Activated naive CD4-positive, alpha-beta T cell treated with anti-CD3 and anti-CD28 coated beads, Interleukin-2, amount 10 ng/mL, durations not matched to agents 7 days and 5 days (primary cell): ENCODE measurements around the gene MTSS2.

Source experiments
- CTCF ChIA-PET: fragments of 350-600 bp; sonication (Branson Sonifier 250); formaldehyde crosslinking; loops from one replicate; lab custom pipeline; 2021; ENCODE audit warnings: antibody characterized with exemption; lab: Charles Lee
- DNase-seq: peaks from one replicate; pipeline ENCODE4 v3.0.0-alpha.2; 2020
- H3K27ac Mint-ChIP-seq: one replicate; pipeline ENCODE4 v1.8.0; 2021; ENCODE audit warnings: mild to moderate bottlenecking, moderate library complexity, mixed read lengths
- H3K27me3 Mint-ChIP-seq: one replicate; pipeline ENCODE4 v1.8.0; 2021; ENCODE audit warnings: mild to moderate bottlenecking, mixed read lengths
- H3K36me3 Mint-ChIP-seq: one replicate; pipeline ENCODE4 v1.8.0; 2021; ENCODE audit warnings: mixed read lengths
- H3K4me1 Mint-ChIP-seq: one replicate; pipeline ENCODE4 v1.8.0; 2021; ENCODE audit warnings: mixed read lengths
- H3K4me3 Mint-ChIP-seq: one replicate; pipeline ENCODE4 v1.8.0; 2021; ENCODE audit warnings: mild to moderate bottlenecking, moderate library complexity, mixed read lengths
- H3K9me3 Mint-ChIP-seq: one replicate; pipeline ENCODE4 v1.8.0; 2021; ENCODE audit warnings: mixed read lengths

MTSS2 gene

DNA sequence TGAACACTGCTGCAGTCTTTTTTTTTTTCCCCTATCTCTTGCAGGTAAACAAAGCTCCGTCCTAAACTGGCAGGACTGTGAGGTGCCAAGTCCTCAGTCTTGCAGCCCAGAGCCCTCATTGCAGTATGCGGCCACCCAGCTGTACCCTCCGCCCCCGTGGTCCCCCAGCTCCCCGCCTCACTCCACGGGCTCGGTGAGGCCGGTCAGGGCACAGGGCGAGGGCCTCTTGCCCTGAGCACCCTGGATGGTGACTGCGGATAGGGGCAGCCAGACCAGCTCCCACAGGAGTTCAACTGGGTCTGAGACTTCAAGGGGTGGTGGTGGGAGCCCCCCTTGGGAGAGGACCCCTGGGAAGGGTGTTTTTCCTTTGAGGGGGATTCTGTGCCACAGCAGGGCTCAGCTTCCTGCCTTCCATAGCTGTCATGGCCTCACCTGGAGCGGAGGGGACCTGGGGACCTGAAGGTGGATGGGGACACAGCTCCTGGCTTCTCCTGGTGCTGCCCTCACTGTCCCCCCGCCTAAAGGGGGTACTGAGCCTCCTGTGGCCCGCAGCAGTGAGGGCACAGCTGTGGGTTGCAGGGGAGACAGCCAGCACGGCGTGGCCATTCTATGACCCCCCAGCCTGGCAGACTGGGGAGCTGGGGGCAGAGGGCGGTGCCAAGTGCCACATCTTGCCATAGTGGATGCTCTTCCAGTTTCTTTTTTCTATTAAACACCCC, 25.7 kb downstream of the MTSS2 start:
- H3K4me3 Mint-ChIP-seq, result no peak overlapping the region
- peaks cover 4% of the 10 kb centered on the region for H3K4me1 Mint-ChIP-seq
- DNase-seq, result no peak
- H3K27me3 Mint-ChIP-seq, result peaks cover 10% of the 10 kb centered on the region
- CTCF ChIA-PET, result interaction anchor here (1.8 kb wide), 1 partner anchor 111 kb away, joined by 8 read pairs; no protein-coding TSS in a partner anchor
- no peaks in the 10 kb centered on the region for H3K9me3 Mint-ChIP-seq
- peaks cover 1% of the 10 kb centered on the region for H3K36me3 Mint-ChIP-seq
- no peak overlapping the region for H3K27ac Mint-ChIP-seq

DNA sequence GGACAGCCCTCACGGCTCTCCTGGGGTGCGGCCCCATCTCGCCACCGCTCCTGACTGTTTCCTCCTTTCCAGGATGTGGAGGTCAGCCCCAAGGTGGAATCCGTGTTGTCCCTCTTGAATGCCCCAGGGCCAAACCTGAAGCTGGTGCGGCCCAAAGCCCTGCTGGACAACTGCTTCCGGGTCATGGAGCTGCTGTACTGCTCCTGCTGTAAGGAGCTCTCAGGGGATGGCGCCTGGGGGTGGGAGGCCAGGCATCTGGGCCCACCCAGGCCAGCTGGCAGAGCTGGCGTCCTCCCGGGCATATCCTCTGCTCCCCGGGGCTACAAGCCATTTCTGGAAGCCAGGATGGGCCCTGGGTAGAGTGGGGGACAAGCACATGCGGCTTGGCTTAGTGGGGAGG, 26.3 kb downstream of the MTSS2 start:
- DNase-seq, result no peak
- peaks cover 4% of the 10 kb centered on the region for H3K4me1 Mint-ChIP-seq
- peaks cover 1% of the 10 kb centered on the region for H3K36me3 Mint-ChIP-seq
- H3K9me3 Mint-ChIP-seq, result no peaks in the 10 kb centered on the region
- H3K27me3 Mint-ChIP-seq, result peaks cover 10% of the 10 kb centered on the region
- H3K27ac Mint-ChIP-seq, result no peak overlapping the region
- no peak overlapping the region for H3K4me3 Mint-ChIP-seq
- CTCF ChIA-PET, result interaction anchor here (1.8 kb wide), 1 partner anchor 112 kb away, joined by 8 read pairs; no protein-coding TSS in a partner anchor

DNA sequence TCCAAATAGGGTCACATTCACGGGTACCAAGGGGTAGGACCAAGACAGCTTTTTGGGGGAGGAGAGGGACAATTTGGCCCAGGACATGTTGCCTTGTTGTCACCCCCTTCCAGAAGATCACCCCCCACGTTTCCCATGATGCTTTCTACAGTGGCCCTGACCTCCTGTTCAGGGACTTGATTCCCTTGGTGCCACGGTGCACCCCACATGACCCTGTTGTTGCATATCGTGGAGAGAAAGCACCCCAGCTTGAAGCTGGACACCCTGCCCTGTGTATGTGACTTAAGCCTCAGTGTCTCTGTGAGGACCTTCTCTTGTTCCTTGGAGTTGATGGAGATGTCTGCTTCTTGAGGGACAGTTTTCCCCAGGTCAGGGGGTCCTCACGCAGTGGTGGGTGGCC, 26.9 kb downstream of the MTSS2 start:
- Mint-ChIP-seq H3K4me1 (peaks cover 5% of the 10 kb centered on the region), H3K9me3 (no peaks in the 10 kb centered on the region), H3K36me3 (peaks cover under 1% of the 10 kb centered on the region), H3K27me3 (peaks cover 11% of the 10 kb centered on the region), H3K4me3 (no peak overlapping the region), H3K27ac (no peak overlapping the region)
- no peak for DNase-seq
- CTCF ChIA-PET, result no interaction called here

DNA sequence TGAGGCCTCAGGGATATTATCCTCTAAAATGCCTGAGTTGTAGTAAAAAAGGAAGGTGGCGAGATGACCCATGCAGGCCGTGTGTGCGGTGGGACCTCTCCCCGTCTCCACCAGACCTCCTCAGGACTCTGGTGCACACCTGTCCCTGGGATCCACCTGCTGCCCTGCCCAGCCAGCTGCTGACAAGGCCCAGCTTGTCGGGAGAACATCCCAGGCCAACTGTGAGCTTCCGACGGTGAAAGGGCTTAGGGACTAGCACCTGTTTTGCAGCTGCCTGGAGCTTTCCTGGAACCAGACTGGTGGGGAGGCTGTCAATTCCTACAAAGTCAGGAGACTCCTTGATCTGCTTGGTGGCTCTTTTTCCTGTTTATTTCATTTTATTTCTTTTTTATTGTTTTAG, 27.9 kb downstream of the MTSS2 start:
- Mint-ChIP-seq H3K27ac (no peak overlapping the region), H3K4me1 (peaks cover 9% of the 10 kb centered on the region), H3K27me3 (peaks cover 14% of the 10 kb centered on the region), H3K36me3 (no peaks in the 10 kb centered on the region), H3K9me3 (no peaks in the 10 kb centered on the region), H3K4me3 (no peak overlapping the region)
- CTCF ChIA-PET, result no interaction called here
- DNase-seq, result no peak

DNA sequence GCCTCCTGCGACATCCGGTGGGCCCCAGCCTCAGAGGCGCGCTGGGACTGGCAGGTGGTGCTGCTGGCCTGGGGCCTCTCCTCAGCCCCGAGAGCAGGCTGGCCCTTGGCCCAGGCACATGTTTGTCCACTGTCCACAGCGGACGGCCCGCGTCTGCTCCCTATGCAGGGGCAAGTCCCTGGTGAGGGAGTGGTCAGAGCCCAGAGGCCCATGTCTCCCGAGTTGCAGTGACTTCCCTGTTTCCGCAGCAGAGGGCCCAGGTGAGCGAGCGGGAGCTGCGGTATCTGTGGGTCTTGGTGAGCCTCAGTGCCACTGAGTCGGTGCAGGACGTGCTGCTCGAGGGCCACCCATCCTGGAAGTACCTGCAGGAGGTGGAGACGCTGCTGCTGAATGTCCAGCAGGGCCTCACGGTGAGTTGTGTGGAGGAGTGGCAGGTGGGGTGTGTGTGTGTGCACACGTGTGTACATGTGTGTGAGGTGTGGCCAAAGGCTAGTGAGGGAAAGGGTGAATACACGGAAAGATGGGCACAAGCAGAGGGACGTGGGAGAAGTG, 29.1 kb downstream of the MTSS2 start:
- peaks cover 14% of the 10 kb centered on the region for H3K27me3 Mint-ChIP-seq
- no peak for DNase-seq
- H3K4me3 Mint-ChIP-seq, result no peak overlapping the region
- no peaks in the 10 kb centered on the region for H3K9me3 Mint-ChIP-seq
- no peaks in the 10 kb centered on the region for H3K36me3 Mint-ChIP-seq
- no peak overlapping the region for H3K27ac Mint-ChIP-seq
- peaks cover 9% of the 10 kb centered on the region for H3K4me1 Mint-ChIP-seq
- CTCF ChIA-PET, result interaction anchor here (0.7 kb wide), 1 partner anchor 272 kb away, joined by 3 read pairs; no protein-coding TSS in a partner anchor

DNA sequence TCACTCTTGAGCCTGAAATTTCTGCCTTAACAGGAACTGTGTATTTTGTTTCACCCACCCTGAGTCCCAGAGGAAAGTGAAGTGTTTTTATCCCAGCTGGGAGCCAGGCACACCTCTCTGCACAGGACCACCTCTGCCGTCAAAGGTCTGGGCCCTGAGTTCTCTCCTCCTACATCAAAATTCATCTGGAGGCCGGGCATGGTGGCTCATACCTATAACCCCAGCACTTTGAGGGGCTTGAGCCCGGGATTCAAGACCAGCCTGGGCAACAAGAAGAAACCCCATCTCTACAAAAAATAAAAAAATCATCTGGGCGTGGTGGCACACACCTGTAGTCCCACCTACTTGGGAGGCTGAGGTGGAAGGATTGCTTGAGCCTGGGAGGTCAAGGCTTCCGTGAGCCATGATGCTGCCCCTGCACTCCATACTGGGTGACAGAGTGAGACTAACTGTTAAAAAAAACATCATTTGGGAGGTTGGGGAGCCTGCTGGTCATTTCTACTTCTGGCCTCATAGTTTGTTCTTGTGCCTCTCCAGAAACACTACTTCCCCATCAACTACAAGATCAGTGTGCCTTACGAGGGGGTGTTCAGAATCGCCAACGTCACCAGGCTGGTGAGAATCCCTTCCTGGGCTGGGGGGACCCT, 29.7 kb downstream of the MTSS2 start:
- H3K36me3 Mint-ChIP-seq, result no peaks in the 10 kb centered on the region
- H3K27ac Mint-ChIP-seq, result no peak overlapping the region
- no peaks in the 10 kb centered on the region for H3K9me3 Mint-ChIP-seq
- H3K4me3 Mint-ChIP-seq, result no peak overlapping the region
- DNase-seq, result no peak
- H3K27me3 Mint-ChIP-seq, result peaks cover 14% of the 10 kb centered on the region
- CTCF ChIA-PET, result interaction anchor here (4.1 kb wide), 1 partner anchor 114 kb away, joined by 53 read pairs; no protein-coding TSS in a partner anchor
- peaks cover 9% of the 10 kb centered on the region for H3K4me1 Mint-ChIP-seq

DNA sequence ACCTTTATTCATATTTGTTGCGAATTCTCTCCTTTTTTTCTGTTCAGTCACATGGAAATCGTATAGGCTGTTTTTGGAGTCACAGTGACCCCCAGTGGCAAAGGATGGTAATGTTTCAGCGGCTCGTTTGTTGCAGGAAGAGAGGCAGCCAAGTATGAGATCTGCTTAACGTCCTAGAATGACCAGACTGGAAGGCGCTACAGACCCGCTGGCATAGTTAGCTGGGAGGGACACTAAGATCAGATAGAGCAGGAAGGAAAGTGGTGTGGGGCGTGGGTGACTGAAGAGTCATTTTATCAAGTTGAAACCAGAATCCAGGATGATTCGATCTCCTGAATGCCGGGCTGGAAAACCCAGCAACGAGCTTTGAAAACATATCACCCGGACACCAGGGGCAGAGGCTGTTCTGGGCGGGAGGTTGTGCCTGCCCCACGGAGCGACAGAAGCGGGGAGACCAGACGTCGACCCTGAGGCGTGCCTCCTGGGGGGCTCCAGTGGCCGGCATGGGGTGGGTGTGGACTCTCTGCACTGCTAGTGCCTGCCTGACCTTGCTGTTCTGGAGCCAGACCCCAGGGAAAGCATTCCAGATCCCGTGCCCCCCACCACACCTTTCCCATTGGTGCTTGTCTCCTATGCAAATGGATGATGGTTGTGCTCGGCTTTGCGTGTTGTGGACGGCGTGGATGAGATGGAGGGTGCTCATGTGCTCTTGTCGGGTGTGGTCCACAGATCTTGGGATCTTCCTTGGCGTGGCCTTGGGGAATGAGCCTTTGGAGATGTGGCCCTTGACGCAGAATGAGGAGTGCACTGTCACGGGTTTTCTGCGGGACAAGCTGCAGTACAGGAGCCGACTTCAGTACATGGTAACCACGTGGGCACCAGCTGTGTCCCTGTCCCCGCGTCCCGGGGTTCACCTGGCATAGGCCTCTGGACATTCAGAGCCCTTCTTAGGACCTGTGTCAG, 31.8 kb downstream of the MTSS2 start:
- peaks cover 5% of the 10 kb centered on the region for H3K4me1 Mint-ChIP-seq
- H3K9me3 Mint-ChIP-seq, result no peaks in the 10 kb centered on the region
- H3K27ac Mint-ChIP-seq, result no peak overlapping the region
- peaks cover 21% of the 10 kb centered on the region for H3K27me3 Mint-ChIP-seq
- CTCF ChIA-PET, result interaction anchor here (0.6 to 4.1 kb wide), 25 partner anchors 9 to 381 kb away, joined by 3 to 53 read pairs (median 3); no protein-coding TSS in a partner anchor
- peak overlapping the region; percentile 6 for H3K4me3 Mint-ChIP-seq
- H3K36me3 Mint-ChIP-seq, result no peaks in the 10 kb centered on the region
- DNase-seq, result peak; percentile 89

DNA sequence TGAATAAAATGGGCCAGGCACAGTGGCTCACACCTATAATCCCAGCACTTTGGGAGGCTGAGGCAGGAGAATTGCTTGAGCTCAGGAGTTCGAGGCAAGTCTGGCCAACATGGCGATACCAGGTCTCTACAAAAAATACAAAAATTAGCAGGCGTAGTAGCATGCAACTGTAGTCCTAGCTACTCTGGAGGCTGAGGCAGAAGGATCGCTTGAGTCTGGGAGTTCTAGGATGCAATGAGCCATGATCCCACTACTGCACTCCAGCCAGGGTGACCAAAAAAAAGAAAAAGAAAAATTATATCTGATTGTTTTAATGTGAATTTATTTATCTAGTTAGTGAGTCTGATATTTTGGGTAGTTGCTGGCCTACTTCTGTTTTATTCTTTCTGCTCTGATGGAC, 32.4 kb downstream of the MTSS2 start:
- Mint-ChIP-seq H3K4me1 (peaks cover 5% of the 10 kb centered on the region), H3K9me3 (no peaks in the 10 kb centered on the region), H3K4me3 (no peak overlapping the region), H3K27me3 (peaks cover 26% of the 10 kb centered on the region), H3K36me3 (no peaks in the 10 kb centered on the region), H3K27ac (no peak overlapping the region)
- CTCF ChIA-PET, result interaction anchor here (0.8 to 4.1 kb wide), 23 partner anchors 9 to 857 kb away, joined by 3 to 53 read pairs (median 3); no protein-coding TSS in a partner anchor
- DNase-seq, result no peak

DNA sequence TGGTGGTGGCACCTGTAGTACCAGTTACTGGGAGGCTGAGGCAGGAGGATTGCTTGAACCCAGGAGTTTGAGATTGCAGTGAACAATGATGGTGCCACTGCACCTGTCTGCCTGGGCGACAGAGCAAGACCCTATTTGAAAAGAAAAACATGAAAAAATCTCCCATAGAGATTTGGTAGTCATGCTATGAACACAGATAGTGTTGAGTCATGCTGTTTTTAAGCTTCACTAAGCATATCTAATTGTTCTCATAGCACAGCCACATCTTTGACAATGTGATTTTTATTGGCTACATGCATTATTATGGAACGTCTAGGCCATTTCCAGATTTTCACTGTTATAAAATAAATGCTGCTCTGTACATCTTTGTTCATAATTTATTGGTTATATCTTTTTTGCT, 33.5 kb downstream of the MTSS2 start:
- CTCF ChIA-PET, result interaction anchor here (1.1 to 4.1 kb wide), 7 partner anchors 14 to 856 kb away, joined by 3 to 53 read pairs (median 6); no protein-coding TSS in a partner anchor
- no peak overlapping the region for H3K4me3 Mint-ChIP-seq
- H3K27me3 Mint-ChIP-seq, result peaks cover 30% of the 10 kb centered on the region
- H3K9me3 Mint-ChIP-seq, result no peaks in the 10 kb centered on the region
- H3K4me1 Mint-ChIP-seq, result peaks cover 5% of the 10 kb centered on the region
- H3K27ac Mint-ChIP-seq, result no peak overlapping the region
- no peaks in the 10 kb centered on the region for H3K36me3 Mint-ChIP-seq
- DNase-seq, result no peak

DNA sequence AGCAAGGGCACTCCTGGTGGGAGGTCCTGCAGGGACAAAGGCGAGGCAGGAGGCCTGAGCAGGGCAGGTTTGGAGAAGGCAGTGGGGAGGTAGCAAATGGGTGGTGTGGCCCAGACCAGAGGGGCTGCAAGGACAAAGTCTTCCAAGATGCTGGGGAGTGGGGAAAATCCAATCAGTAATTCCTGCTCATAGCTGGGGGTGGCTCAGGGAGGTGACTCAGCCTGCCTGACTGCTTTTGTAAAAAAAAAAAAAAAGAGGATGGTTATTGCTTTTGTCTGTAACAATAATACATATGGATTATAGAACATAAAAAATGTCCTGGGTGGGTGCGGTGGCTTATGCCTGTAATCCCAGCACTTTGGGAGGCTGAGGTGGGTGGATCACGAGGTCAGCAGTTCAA, 34.3 kb downstream of the MTSS2 start:
- Mint-ChIP-seq H3K27ac (no peak overlapping the region), H3K4me1 (peaks cover 5% of the 10 kb centered on the region), H3K4me3 (no peak overlapping the region), H3K36me3 (no peaks in the 10 kb centered on the region), H3K9me3 (no peaks in the 10 kb centered on the region), H3K27me3 (peaks cover 25% of the 10 kb centered on the region)
- CTCF ChIA-PET, result interaction anchor here (1.2 to 3.2 kb wide), 2 partner anchors 13 to 282 kb away, joined by 3 to 17 read pairs; no protein-coding TSS in a partner anchor
- no peak for DNase-seq

DNA sequence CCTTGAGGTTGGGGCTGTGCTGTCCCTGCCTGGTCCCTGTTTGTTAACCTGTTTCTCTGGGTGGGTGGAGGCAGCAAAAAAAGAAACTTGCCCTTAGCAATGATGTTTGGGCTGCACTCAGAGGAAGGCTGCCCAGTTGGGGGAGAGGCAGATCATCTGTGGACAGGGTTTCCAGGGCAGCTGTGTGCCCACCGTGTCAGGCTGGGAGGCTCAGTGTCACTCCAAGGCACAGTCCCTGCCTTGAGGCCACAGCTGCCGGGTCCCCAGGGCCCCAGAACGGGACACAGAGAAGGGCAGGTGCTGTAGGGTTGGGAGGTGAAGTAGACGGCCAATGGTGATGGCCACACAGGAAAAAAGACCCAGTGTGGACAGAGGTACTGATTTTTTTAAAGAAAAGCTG, 35.6 kb downstream of the MTSS2 start:
- Mint-ChIP-seq H3K36me3 (no peaks in the 10 kb centered on the region), H3K27me3 (peaks cover 20% of the 10 kb centered on the region), H3K9me3 (no peaks in the 10 kb centered on the region), H3K27ac (no peak overlapping the region), H3K4me3 (no peak overlapping the region), H3K4me1 (peaks cover 5% of the 10 kb centered on the region)
- DNase-seq, result no peak
- CTCF ChIA-PET, result no interaction called here

DNA sequence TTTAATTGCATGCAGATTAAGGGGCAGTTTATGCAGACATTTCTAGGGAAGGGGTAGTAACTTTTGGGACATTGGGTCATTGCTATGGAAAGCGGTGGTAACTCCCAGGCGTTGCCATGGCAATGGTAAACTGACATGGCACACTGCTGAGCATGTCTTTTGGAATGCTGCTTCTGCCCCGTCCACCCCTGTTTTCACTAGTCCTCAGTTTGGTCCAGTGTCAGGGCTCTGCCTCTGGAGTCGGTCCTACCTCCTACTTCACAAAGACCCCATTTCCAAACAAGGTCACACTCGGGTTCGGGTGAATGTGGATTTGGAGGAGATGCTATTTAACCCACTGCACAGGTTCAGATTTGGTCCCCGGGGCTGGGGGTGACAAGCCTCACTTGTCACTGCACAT, 36.6 kb downstream of the MTSS2 start:
- Mint-ChIP-seq H3K4me1 (peaks cover 5% of the 10 kb centered on the region), H3K9me3 (no peaks in the 10 kb centered on the region), H3K4me3 (no peak overlapping the region), H3K27me3 (peaks cover 26% of the 10 kb centered on the region), H3K27ac (no peak overlapping the region), H3K36me3 (no peaks in the 10 kb centered on the region)
- DNase-seq, result no peak
- CTCF ChIA-PET, result no interaction called here

DNA sequence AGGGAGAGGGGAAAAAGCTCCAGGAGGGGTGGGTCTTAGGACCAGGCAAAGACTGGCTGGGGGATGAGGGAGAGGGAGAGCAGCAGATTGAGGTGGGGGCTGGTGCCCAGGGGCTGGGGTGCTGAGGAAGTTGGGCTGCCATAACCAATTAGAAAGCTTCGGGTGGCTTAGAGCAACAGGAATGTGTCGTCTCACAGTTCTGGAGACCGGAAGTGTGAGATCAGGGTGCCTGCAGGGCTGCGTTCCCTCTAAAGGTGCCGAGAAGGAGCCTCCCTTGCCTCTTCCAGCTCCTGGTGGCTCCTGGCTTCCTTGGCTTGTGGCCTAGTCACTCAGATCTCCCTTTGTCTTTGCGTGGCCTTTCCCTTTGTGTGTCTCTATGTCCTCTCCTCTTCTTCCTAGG, 37.2 kb downstream of the MTSS2 start:
- Mint-ChIP-seq H3K27me3 (peaks cover 26% of the 10 kb centered on the region), H3K4me3 (no peak overlapping the region), H3K36me3 (no peaks in the 10 kb centered on the region), H3K4me1 (peaks cover under 1% of the 10 kb centered on the region), H3K9me3 (no peaks in the 10 kb centered on the region), H3K27ac (no peak overlapping the region)
- DNase-seq, result no peak
- CTCF ChIA-PET, result no interaction called here
